PC-3 (cell line): ENCODE measurements around the gene FUT6.

Source experiments
- CTCF ChIP-seq: fragments of 300-600 bp; sonication (generic); conservative IDR thresholded peaks from 2 replicates; pipeline ENCODE4 v1.5.1; 2017; ENCODE audit warnings: antibody characterized with exemption, low read depth, mild to moderate bottlenecking, low read length
- EZH2phosphoT487 ChIP-seq: fragments of 300-600 bp; sonication (generic); IDR thresholded peaks from 2 replicates; pipeline ENCODE4 v1.6.1; 2018; ENCODE audit warnings: mild to moderate bottlenecking, antibody characterized with exemption, low read length, borderline replicate concordance

DNA sequence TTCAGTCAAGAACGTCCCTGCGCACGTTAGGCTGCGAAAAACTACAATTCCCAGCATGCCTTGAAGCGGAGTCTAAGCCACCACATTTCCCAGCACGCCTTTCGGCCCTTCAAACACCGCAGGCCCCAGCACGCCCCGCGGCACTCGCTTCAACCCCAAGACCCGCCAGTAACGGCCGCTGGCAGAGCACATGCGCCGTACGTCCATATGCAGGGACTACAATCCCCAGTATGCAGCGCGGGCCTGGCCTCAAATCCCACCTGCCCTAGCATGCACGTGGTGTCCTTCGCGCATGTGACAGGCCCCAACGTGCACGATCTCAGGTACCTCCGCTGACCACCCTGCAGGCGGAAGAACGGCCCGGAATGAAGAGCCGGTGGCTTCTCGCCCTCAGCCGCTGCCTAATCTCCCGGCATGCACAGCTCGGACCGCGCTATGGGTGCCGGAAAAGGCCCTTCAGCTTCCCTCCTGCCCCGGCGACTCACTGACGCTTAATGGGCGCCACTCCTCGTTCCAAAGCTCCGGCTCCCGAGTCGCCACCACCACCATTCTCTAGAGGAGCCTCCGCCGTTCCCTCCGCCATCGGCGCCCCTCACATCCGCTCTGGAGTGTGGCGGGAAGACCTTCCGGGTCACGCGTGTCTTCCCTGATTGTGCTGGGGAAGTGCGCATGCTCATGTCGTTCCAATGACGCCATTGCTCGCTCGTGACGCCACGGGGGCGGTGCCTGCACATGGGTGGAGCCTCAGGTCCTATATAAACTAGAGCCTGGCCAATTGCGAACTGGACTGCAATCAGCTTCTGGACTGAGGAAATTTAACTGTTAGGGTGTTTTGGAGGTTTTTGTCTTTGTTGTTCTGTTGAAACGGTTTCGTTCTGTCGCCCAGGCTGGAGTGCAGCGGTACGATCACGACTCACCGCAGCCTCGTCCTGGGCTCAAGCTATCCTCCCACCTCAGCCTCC is 48.7 kb downstream of the FUT6 start, which contains the start of gene DUS3L:
- no peak for TF ChIP-seq CTCF
- TF ChIP-seq EZH2phosphoT487 = no peak
